HepG2 (cell line): ENCODE results near the gene INO80B. TPM values are rescaled to one million over a fixed set of nuclear protein-coding genes. Genes with fewer than 3 reads are reported as not detected.

ENCODE experiments used
- ATAC-seq: fragments of 200-7000 bp; cut with Tn5 transposase; 3 replicates; pipeline ENCODE4 v1.9.1; 2020; ENCODE audit warnings: mild to moderate bottlenecking, moderate library complexity
- BruUV-seq: library from RNA; stranded (reverse); fragments of 400-500 nt; replicated peaks from 2 replicates; lab custom pipeline; 2021; lab: Mats Ljungman, UMichigan
- CTCF ChIA-PET: fragments of 300-600 bp; formaldehyde crosslinking; extraction: SDS; loops from one replicate; lab custom pipeline; 2021; ENCODE audit warnings: low total read pairs, inconsistent platforms, low intra/inter-chr PET ratio; lab: Yijun Ruan, JAX
- POLR2A ChIA-PET: fragments of 350-600 bp; sonication (Branson Sonifier 250); formaldehyde crosslinking; loops from one replicate; lab custom pipeline; 2020; ENCODE audit warnings: antibody characterized with exemption, inconsistent platforms; lab: Yijun Ruan, JAX
- DNase-seq: peaks from one replicate; pipeline ENCODE4 v3.0.0-alpha.2; 2015; ENCODE audit warnings: low spot score
- FAIRE-seq: peaks from 3 replicates; lab custom pipeline; 2011; peaks lifted over from hg19 to GRCh38; lab: Jason Lieb, UNC
- H2AFZ ChIP-seq: one replicate; pipeline ENCODE4 v1.6.1; 2011; ENCODE audit warnings: low read length, inconsistent platforms
- H3K27ac ChIP-seq: fragments of 300-600 bp; 3 replicates; pipeline ENCODE4 v1.8.0; 2011; ENCODE audit warnings: mixed run types, mild to moderate bottlenecking, mixed read lengths, low read length, inconsistent platforms; ENCODE audit not compliant: insufficient read depth; ENCODE audit errors: extremely low read length
- H3K27me3 ChIP-seq, 2 experiments: fragments of 200-600 bp in 1 of 2; 2 replicates in 1 of 2; 3 replicates in 1 of 2; pipeline versions ENCODE4 v1.6.0 to v1.8.0; 2011; ENCODE audit warnings: low read length in 2 of 2, mild to moderate bottlenecking in 2 of 2, moderate library complexity in 2 of 2, inconsistent platforms in 1 of 2; ENCODE audit not compliant: insufficient read depth in 2 of 2, control insufficient read depth in 1 of 2
- H3K36me3 ChIP-seq, 2 experiments: fragments of 200-600 bp in 1 of 2; replicated peaks in 1 of 2; 2 replicates in 1 of 2; 3 replicates in 1 of 2; pipeline versions ENCODE4 v1.5.1 to v1.8.0; 2011; ENCODE audit warnings: low read length in 2 of 2, inconsistent platforms in 1 of 2; ENCODE audit not compliant: insufficient read depth in 2 of 2, control insufficient read depth in 1 of 2
- H3K4me1 ChIP-seq: 2 replicates; pipeline ENCODE4 v1.5.1; 2012; ENCODE audit warnings: low read length, inconsistent platforms; ENCODE audit not compliant: insufficient read depth
- H3K4me2 ChIP-seq: 2 replicates; pipeline ENCODE4 v1.6.0; 2011; ENCODE audit warnings: low read depth, low read length, inconsistent platforms
- H3K4me3 ChIP-seq, 3 experiments: fragments of 200-600 bp in 1 of 3; sonication (generic), shearing (Covaris generic) in 1 of 3; replicated peaks in 1 of 3; 2 replicates each; pipeline ENCODE4 v1.5.1; 2011 to 2016; ENCODE audit warnings: low read length in 3 of 3, inconsistent platforms in 2 of 3, low read depth in 2 of 3, mild to moderate bottlenecking in 2 of 3, control low read depth in 1 of 3, mixed read lengths in 1 of 3; ENCODE audit not compliant: insufficient read depth in 1 of 3
- H3K79me2 ChIP-seq: one replicate; pipeline ENCODE4 v1.6.1; 2011; ENCODE audit warnings: low read length, inconsistent platforms; ENCODE audit not compliant: insufficient read depth
- H3K9ac ChIP-seq: 2 replicates; pipeline ENCODE4 v1.6.0; 2011; ENCODE audit warnings: mild to moderate bottlenecking, low read depth, low read length, inconsistent platforms; ENCODE audit not compliant: insufficient read depth
- H3K9me3 ChIP-seq: 2 replicates; pipeline ENCODE4 v1.5.1; 2012; ENCODE audit warnings: mild to moderate bottlenecking, low read length
- H4K20me1 ChIP-seq: 2 replicates; pipeline ENCODE4 v1.6.0; 2011; ENCODE audit warnings: inconsistent platforms, mild to moderate bottlenecking, low read length, moderate library complexity; ENCODE audit not compliant: insufficient read depth
- AGO2 ChIP-seq: fragments of 200-400 bp; formaldehyde crosslinking; optimal IDR thresholded peaks from 2 replicates; pipeline ENCODE3; 2017; ENCODE audit warnings: mild to moderate bottlenecking, low read depth, low read length, moderate library complexity
- GFI1 ChIP-seq: sonication (generic); formaldehyde crosslinking; IDR thresholded peaks from 2 replicates; pipeline ENCODE4 v1.5.0; 2020; ENCODE audit warnings: missing genetic modification reagents, mild to moderate bottlenecking, borderline replicate concordance
- NRL ChIP-seq: sonication (generic); formaldehyde crosslinking; IDR thresholded peaks from 2 replicates; pipeline ENCODE4 v1.5.0; 2020; ENCODE audit warnings: missing genetic modification reagents, mild to moderate bottlenecking, moderate library complexity, borderline replicate concordance
- PCBP1 ChIP-seq: fragments of 200-400 bp; formaldehyde crosslinking; IDR thresholded peaks from 2 replicates; pipeline ENCODE4 v1.6.1; 2017; ENCODE audit warnings: mild to moderate bottlenecking, low read depth, low read length, borderline replicate concordance
- POLR2A ChIP-seq, 2 experiments: IDR thresholded peaks; 2 replicates each; pipeline ENCODE4 v1.6.1; 2011; ENCODE audit warnings: low read depth in 2 of 2, low read length in 2 of 2, mild to moderate bottlenecking in 1 of 2, moderate library complexity in 1 of 2; ENCODE audit not compliant: insufficient read depth in 1 of 2
- POLR2AphosphoS5 ChIP-seq: IDR thresholded peaks from 2 replicates; pipeline ENCODE4 v1.6.1; 2012; ENCODE audit warnings: low read depth, low read length
- RELA ChIP-seq: sonication (generic); formaldehyde crosslinking; IDR thresholded peaks from 2 replicates; pipeline ENCODE4 v1.4.0; 2020; ENCODE audit warnings: missing genetic modification reagents
- THYN1 ChIP-seq: sonication (generic); formaldehyde crosslinking; IDR thresholded peaks from 2 replicates; pipeline ENCODE4 v1.8.1; 2023; ENCODE audit warnings: low read depth, mild to moderate bottlenecking, moderate library complexity, missing genetic modification reagents, borderline replicate concordance
- ZBTB38 ChIP-seq: sonication (generic); formaldehyde crosslinking; IDR thresholded peaks from 2 replicates; pipeline ENCODE4 v1.5.1; 2020; ENCODE audit warnings: mild to moderate bottlenecking, missing genetic modification reagents
- ZNF83 ChIP-seq: sonication (generic); formaldehyde crosslinking; IDR thresholded peaks from 2 replicates; pipeline ENCODE4 v1.4.0; 2020; ENCODE audit warnings: missing genetic modification reagents, mild to moderate bottlenecking, borderline replicate concordance
- whole genome bisulfite sequencing: methylation state at CpG from one replicate; pipeline ENCODE4 v1.1.6; 2017; ENCODE audit warnings: low lambda C conversion rate; 5-methylcytosine and 5-hydroxymethylcytosine counted together
- in situ Hi-C: cut with HindIII; loops from 2 replicates; pipeline ENCODE4 v1.10.0; 2017; ENCODE audit warnings: low pct_unique_long_range_greater_than_20kb; ENCODE audit not compliant: extremely low pct_ligation_motif_present
- intact Hi-C: fragments of 100-400 bp; cut with micrococcal nuclease; formaldehyde crosslinking; loops from one replicate; pipeline ENCODE4 v1.10.0; 2022; ENCODE audit not compliant: unreplicated experiment
- polyA plus RNA-seq, 8 experiments: library from polyadenylated mRNA; depleted of rRNA in 3 of 8; stranded (reverse) in 7 of 8; unstranded in 1 of 8; fragments of >200 nt; fragmentation: Illumina TruSeq in 4 of 8; extraction: Trizol in 4 of 8; gene quantifications; 2 replicates each; pipeline versions ENCODE4 v1.2.1 to v1.2.3, GENCODE V29; 2011 to 2016; ENCODE audit warnings: low read depth in 4 of 8, missing spikeins in 1 of 8, mixed read lengths in 1 of 8; ENCODE audit not compliant: insufficient read depth in 1 of 8
- total RNA-seq, 5 experiments: library from RNA; depleted of rRNA; stranded (reverse); fragments of >200 nt; fragmentation: Illumina TruSeq; extraction: Trizol; gene quantifications; 2 replicates each; pipeline ENCODE4 v1.2.3, GENCODE V29; 2016; ENCODE audit warnings: low read depth in 1 of 5

The INO80B gene
- total and polyA plus RNA-seq, 2 of the 13 experiments (the other 11 are each of a cell fraction or from before 2014, with no cell fraction given): 6.2 to 14.5 TPM

DNA sequence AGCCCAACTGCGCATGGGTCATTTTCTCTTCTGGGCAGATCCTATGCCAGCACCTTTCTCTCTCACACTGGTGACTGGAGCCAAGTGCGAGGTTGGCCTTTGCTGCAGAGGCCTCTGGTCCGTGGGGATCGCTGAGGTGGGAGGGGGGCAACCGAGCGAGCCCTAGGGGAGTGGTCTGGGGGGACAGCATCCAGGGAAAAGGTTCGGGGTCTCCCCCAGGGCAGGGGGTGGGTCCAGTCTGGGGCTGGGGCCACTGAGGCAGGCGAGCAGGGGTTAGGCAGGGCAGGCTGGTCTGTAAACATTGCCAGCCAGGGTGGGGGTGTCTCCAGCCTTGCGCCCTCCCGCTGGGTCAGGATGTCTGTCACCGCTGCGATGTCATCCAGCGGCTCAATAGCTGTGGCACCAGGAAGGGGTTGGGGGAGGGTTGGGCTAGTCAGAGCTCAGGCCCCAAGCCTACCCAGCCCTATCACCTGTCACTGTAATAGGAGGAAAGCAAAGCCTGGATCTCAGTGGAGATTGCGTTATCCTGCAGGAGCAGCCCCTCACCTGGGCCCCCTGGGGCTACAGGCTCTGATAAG lies 28.6 kb upstream of the INO80B start (continued):
- TF ChIP-seq NRL (CRISPR knock-in tag) (0 out of 2 replicates have a peak, but pooled peaks have one; percentile 43), ZNF83 (CRISPR knock-in tag) (no peak), ZBTB38 (CRISPR knock-in tag) (0 out of 2 replicates have a peak, but pooled peaks have one; percentile 54), PCBP1 (0 out of 2 replicates have a peak, but pooled peaks have one; percentile 16), AGO2 (peak; percentile 92), RELA (CRISPR knock-in tag) (no peak), GFI1 (no peak)

DNA sequence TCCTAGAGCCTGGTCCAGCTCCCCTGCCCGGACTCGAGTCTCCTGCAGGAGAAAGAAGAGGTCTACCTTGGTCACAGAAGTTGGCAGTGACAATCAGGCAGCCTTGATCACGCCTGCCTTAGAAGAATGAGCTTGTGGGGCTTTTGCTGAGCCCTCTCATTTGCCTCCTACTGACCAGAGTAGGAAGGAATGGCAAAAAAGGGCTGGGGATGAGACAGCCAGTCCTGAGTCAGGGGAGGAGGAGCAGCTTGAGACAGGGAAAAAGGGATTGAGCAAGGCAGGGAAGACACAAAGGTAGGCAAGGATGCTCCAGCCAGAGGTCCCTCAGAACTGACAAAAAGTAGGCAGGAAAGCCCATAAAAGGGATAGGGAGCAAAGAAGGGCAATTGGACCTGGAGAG lies 27.3 kb upstream of the INO80B start:
- ATAC-seq: no peak
- CTCF ChIA-PET: no interaction called here
- WGBS: 94% methylated on average over 3 of the region's 3 CpGs

More for the DNA sequence above, 27.3 kb upstream of the INO80B start:
- H3K27ac ChIP-seq: no peak overlapping the region
- intact Hi-C loops: no loop called here
- POLR2A ChIA-PET: interaction anchor here (0.9 to 9.5 kb wide), 4 partner anchors 12 to 55 kb away, joined by 3 to 272 read pairs (median 66); partner anchors contain the start of genes CCDC142, RTKN, TTC31 and WBP1
- in situ Hi-C loops: no loop called here
- H3K27me3 ChIP-seq: no peaks in the 10 kb centered on the region
- peak; percentile 21; the same call in 1 of the 2 replicates for TF ChIP-seq POLR2AphosphoS5
- TF ChIP-seq THYN1 (CRISPR knock-in tag): no peak
- 0 out of 4 replicates have a peak, but pooled peaks of 1 of the 2 experiments have one; percentile 30 for TF ChIP-seq POLR2A (IDR thresholded peaks at IDR 0.05; ENCODE audit: insufficient read depth in 1 of 2, low read depth in 2 of 2, low read length in 2 of 2)
- TF ChIP-seq, all 625 proteins: peak for 2
- DNase-seq: no peak
- Histone ChIP-seq H3K36me3 (peaks cover 41 to 72% of the 10 kb centered on the region in 2 experiments), H3K9ac (no peak overlapping the region), H3K79me2 (peaks cover 10% of the 10 kb centered on the region), H4K20me1 (peaks cover 22% of the 10 kb centered on the region; the same call in 1 of the 2 replicates), H3K4me1 (peaks cover 91% of the 10 kb centered on the region), H3K4me2 (no peak overlapping the region), H2AFZ (no peak overlapping the region), H3K9me3 (no peaks in the 10 kb centered on the region), H3K4me3 (no peak overlapping the region)
- no TSS peak for BruUV-seq
- FAIRE-seq: no peak
